GM23338 (cell line): Measurements from ENCODE around the gene PIGZ.

Source experiments
- CREB1 ChIP-seq: fragments of 250-450 bp; sonication (Bioruptor Pico); IDR thresholded peaks from 2 replicates; pipeline ENCODE4 v1.5.0; 2020; ENCODE audit warnings: low read depth, mild to moderate bottlenecking, moderate library complexity
- ETS1 ChIP-seq: IDR thresholded peaks from 2 replicates; pipeline ENCODE4 v1.6.1; 2016; ENCODE audit warnings: antibody characterized with exemption
- EZH2 ChIP-seq: fragments of 200-600 bp; sonication (generic); IDR thresholded peaks from one replicate; pipeline ENCODE4 v1.8.0; 2017; ENCODE audit warnings: antibody characterized with exemption, mild to moderate bottlenecking, low read depth; ENCODE audit not compliant: unreplicated experiment
- EZH2phosphoT487 ChIP-seq: fragments of 200-600 bp; sonication (generic); IDR thresholded peaks from one replicate; pipeline ENCODE4 v1.8.1; 2018; ENCODE audit warnings: antibody characterized with exemption; ENCODE audit not compliant: unreplicated experiment
- JUNB ChIP-seq: IDR thresholded peaks from one replicate; pipeline ENCODE4 v1.6.1; 2016; ENCODE audit warnings: antibody characterized with exemption; ENCODE audit not compliant: unreplicated experiment
- NANOG ChIP-seq: IDR thresholded peaks from 2 replicates; pipeline ENCODE4 v1.6.1; 2016; ENCODE audit warnings: antibody characterized with exemption, borderline replicate concordance
- POLR2AphosphoS5 ChIP-seq: IDR thresholded peaks from 2 replicates; pipeline ENCODE4 v1.6.1; 2016; ENCODE audit warnings: antibody characterized with exemption, low read depth
- REST ChIP-seq: IDR thresholded peaks from one replicate; pipeline ENCODE4 v1.6.1; 2018; ENCODE audit warnings: antibody characterized with exemption; ENCODE audit not compliant: unreplicated experiment
- ZNF114 ChIP-seq: fragments of 250-450 bp; sonication (Bioruptor Pico); IDR thresholded peaks from 2 replicates; pipeline ENCODE4 v1.5.0; 2020; ENCODE audit warnings: mild to moderate bottlenecking, moderate library complexity
- ZNF331 ChIP-seq: fragments of 250-450 bp; sonication (Bioruptor Pico); IDR thresholded peaks from 2 replicates; pipeline ENCODE4 v1.5.0; 2020; ENCODE audit warnings: low read depth, mild to moderate bottlenecking, moderate library complexity
- ZNF462 ChIP-seq: fragments of 250-450 bp; sonication (Bioruptor Pico); IDR thresholded peaks from 2 replicates; pipeline ENCODE4 v1.5.0; 2020; ENCODE audit warnings: mild to moderate bottlenecking, moderate library complexity
- TF ChIP-seq, protein P1 (sequence below), 2 experiments: fragments of 200-600 bp in 1 of 2; sonication (generic) in 1 of 2; conservative IDR thresholded peaks; 2 replicates each; pipeline versions ENCODE4 v1.5.1 to v1.6.1; 2016 to 2017; ENCODE audit warnings: antibody characterized with exemption in 2 of 2, low read depth in 2 of 2, mild to moderate bottlenecking in 2 of 2, moderate library complexity in 1 of 2

GRCh38 chr3:196981657-196982056, 13.0 kb upstream of the PIGZ start:
- TF ChIP-seq, protein P1, sequence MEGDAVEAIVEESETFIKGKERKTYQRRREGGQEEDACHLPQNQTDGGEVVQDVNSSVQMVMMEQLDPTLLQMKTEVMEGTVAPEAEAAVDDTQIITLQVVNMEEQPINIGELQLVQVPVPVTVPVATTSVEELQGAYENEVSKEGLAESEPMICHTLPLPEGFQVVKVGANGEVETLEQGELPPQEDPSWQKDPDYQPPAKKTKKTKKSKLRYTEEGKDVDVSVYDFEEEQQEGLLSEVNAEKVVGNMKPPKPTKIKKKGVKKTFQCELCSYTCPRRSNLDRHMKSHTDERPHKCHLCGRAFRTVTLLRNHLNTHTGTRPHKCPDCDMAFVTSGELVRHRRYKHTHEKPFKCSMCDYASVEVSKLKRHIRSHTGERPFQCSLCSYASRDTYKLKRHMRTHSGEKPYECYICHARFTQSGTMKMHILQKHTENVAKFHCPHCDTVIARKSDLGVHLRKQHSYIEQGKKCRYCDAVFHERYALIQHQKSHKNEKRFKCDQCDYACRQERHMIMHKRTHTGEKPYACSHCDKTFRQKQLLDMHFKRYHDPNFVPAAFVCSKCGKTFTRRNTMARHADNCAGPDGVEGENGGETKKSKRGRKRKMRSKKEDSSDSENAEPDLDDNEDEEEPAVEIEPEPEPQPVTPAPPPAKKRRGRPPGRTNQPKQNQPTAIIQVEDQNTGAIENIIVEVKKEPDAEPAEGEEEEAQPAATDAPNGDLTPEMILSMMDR (conservative IDR thresholded peaks at IDR 0.05; ENCODE audit: low read depth in 2 of 2), result no peak
- TF ChIP-seq CREB1 (CRISPR knock-in tag), result no peak
- no peak for TF ChIP-seq POLR2AphosphoS5
- no peak for TF ChIP-seq EZH2phosphoT487
- TF ChIP-seq EZH2, result no peak
- TF ChIP-seq REST, result no peak
- no peak for TF ChIP-seq JUNB
- no peak for TF ChIP-seq ETS1
- no peak for TF ChIP-seq NANOG
- no peak for TF ChIP-seq ZNF331 (CRISPR knock-in tag)
- TF ChIP-seq ZNF114 (CRISPR knock-in tag), result no peak
- TF ChIP-seq ZNF462 (CRISPR knock-in tag), result no peak
